Measurements from ENCODE around the gene DYNLRB1. TPM values are rescaled to one million over a fixed set of nuclear protein-coding genes. Genes with fewer than 3 reads are reported as not detected.

The DYNLRB1 gene
- total and polyA plus RNA-seq, 2 donors (not counting 1 experiment from before 2014, with no cell fraction given) = 55.3 to 120 TPM

DNA sequence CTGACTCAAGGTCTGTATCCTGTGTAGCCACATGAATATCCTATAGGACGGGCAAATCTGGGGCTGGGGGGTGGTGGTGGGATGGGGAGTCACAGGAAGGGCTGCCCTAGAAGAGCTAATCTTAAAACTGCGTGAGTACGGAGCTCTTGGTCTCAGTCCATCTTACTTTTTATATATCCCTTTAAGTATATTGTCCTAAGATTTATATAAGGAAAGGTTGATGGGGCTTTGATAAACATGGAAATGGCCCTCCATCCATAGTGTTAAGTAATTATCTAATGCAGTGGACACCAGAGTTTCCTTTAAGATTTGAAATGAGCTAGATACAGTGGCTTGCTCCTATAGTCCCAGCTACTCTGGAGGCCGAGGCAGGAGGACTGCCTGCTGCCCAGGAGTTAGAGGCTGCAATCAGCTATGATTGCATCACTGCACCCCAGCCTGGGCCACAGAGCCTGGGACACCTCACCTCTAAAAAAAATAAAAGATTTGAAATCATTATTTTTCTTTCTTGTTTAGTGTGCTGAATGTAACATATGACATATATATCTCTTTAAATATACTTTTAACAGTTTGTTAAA, 24.2 kb upstream of the DYNLRB1 start:
- intact Hi-C loops (cut with micrococcal nuclease) = no loop called here
- WGBS (ENCODE audit: insufficient coverage) = 100% methylated on average over 1 of the region's 4 CpGs
- H3K9ac ChIP-seq (ENCODE audit: low read length) = no peak overlapping the region
- no peaks in the 10 kb centered on the region for H3K27me3 Mint-ChIP-seq
- POLR2A ChIA-PET = no interaction called here
- H3K27ac Mint-ChIP-seq = no peak overlapping the region
- peaks cover 11% of the 10 kb centered on the region for H3K4me1 Mint-ChIP-seq
- no peaks in the 10 kb centered on the region for H3K9me3 ChIP-seq (ENCODE audit: control extremely low read depth in 1 of 3, control insufficient read depth in 2 of 3, insufficient read depth in 1 of 3, low read length in 2 of 3)
- H3K4me2 ChIP-seq (replicated peaks; ENCODE audit: low read depth, low read length, poor library complexity, severe bottlenecking) = no peak overlapping the region
- no peak overlapping the region for H3K4me3 Mint-ChIP-seq
- H3K36me3 ChIP-seq (replicated peaks in 1 of 2; ENCODE audit: control extremely low read depth in 1 of 2, control insufficient read depth in 1 of 2, extremely low read depth in 1 of 2, insufficient read depth in 2 of 2, low read length in 1 of 2) = peaks cover 0 to 59% of the 10 kb centered on the region in 2 experiments
- no peak for ATAC-seq (ENCODE audit: low read depth)
- no peak overlapping the region for H3K27ac ChIP-seq (ENCODE audit: low read length in 2 of 2)
- no peak overlapping the region for H3K4me3 ChIP-seq (ENCODE audit: control extremely low read depth in 1 of 5, extremely low read depth in 1 of 5, insufficient read depth in 1 of 5, low read depth in 2 of 5, low read length in 4 of 5)
- peaks cover 3% of the 10 kb centered on the region for H3K79me2 ChIP-seq (ENCODE audit: control insufficient read depth, insufficient read depth, low read length)
- H4K20me1 ChIP-seq (ENCODE audit: control insufficient read depth, insufficient read depth, low read length, poor library complexity, severe bottlenecking) = no peaks in the 10 kb centered on the region
- H3K4me1 ChIP-seq (ENCODE audit: control insufficient read depth in 2 of 2, insufficient read depth in 2 of 2, low read length in 2 of 2) = peaks cover 3 to 6% of the 10 kb centered on the region in 2 donors
- H2AFZ ChIP-seq (ENCODE audit: insufficient read depth, low read depth, low read length, poor library complexity, severe bottlenecking) = no peak overlapping the region
- DNase-seq = no peak
- H3K27me3 ChIP-seq (replicated peaks in 1 of 4; ENCODE audit: control extremely low read depth in 1 of 4, control insufficient read depth in 3 of 4, insufficient read depth in 4 of 4, low read length in 3 of 4) = no peaks in the 10 kb centered on the region
- H3K9me3 Mint-ChIP-seq (ENCODE audit: insufficient read depth) = no peaks in the 10 kb centered on the region
- no peak for TF ChIP-seq EZH2 (IDR thresholded peaks at IDR 0.05; ENCODE audit: borderline replicate concordance, insufficient read depth, low read depth, low read length, poor library complexity, severe bottlenecking)
- TF ChIP-seq, protein P1, sequence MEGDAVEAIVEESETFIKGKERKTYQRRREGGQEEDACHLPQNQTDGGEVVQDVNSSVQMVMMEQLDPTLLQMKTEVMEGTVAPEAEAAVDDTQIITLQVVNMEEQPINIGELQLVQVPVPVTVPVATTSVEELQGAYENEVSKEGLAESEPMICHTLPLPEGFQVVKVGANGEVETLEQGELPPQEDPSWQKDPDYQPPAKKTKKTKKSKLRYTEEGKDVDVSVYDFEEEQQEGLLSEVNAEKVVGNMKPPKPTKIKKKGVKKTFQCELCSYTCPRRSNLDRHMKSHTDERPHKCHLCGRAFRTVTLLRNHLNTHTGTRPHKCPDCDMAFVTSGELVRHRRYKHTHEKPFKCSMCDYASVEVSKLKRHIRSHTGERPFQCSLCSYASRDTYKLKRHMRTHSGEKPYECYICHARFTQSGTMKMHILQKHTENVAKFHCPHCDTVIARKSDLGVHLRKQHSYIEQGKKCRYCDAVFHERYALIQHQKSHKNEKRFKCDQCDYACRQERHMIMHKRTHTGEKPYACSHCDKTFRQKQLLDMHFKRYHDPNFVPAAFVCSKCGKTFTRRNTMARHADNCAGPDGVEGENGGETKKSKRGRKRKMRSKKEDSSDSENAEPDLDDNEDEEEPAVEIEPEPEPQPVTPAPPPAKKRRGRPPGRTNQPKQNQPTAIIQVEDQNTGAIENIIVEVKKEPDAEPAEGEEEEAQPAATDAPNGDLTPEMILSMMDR (IDR thresholded peaks at IDR 0.05) = no peak
- CTCF ChIA-PET = interaction anchor here (1.5 to 3.4 kb wide), 2 partner anchors 30 to 179 kb away, joined by 4 to 14 read pairs; no protein-coding TSS in a partner anchor

DNA sequence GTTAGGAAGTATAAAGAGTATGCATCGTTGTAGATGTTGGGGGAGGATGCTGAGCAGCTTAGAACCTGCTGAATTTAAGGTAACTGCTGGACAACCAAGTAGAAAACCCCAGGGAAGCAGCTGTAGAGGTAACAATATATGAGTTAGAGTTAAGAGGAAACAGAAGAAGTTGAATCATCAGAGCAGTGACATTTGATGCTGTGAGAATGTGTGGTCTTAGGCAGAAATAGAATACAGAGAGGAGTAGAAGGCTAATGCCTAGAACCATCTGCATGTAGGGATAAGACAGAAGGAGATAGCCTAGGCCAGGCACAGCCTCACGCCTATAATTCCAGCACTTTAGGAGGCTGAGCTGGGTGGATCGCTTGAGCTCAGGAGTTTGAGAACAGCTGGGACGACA, 22.6 kb upstream of the DYNLRB1 start:
- Histone ChIP-seq H4K20me1 (ENCODE audit: control insufficient read depth, insufficient read depth, low read length, poor library complexity, severe bottlenecking) (no peaks in the 10 kb centered on the region), H3K36me3 (replicated peaks in 1 of 2; ENCODE audit: control extremely low read depth in 1 of 2, control insufficient read depth in 1 of 2, extremely low read depth in 1 of 2, insufficient read depth in 2 of 2, low read length in 1 of 2) (peaks cover 0 to 67% of the 10 kb centered on the region in 2 experiments), H3K9ac (ENCODE audit: low read length) (no peak overlapping the region), H3K79me2 (ENCODE audit: control insufficient read depth, insufficient read depth, low read length) (peaks cover 10% of the 10 kb centered on the region), H3K27ac (ENCODE audit: low read length in 2 of 2) (no peak overlapping the region), H3K4me3 (ENCODE audit: control extremely low read depth in 1 of 5, extremely low read depth in 1 of 5, insufficient read depth in 1 of 5, low read depth in 2 of 5, low read length in 4 of 5) (no peak overlapping the region), H2AFZ (ENCODE audit: insufficient read depth, low read depth, low read length, poor library complexity, severe bottlenecking) (no peak overlapping the region), H3K4me2 (replicated peaks; ENCODE audit: low read depth, low read length, poor library complexity, severe bottlenecking) (no peak overlapping the region), H3K9me3 (ENCODE audit: control extremely low read depth in 1 of 3, control insufficient read depth in 2 of 3, insufficient read depth in 1 of 3, low read length in 2 of 3) (peaks cover 0 to 3% (median 1%) of the 10 kb centered on the region in 3 donors), H3K27me3 (replicated peaks in 1 of 4; ENCODE audit: control extremely low read depth in 1 of 4, control insufficient read depth in 3 of 4, insufficient read depth in 4 of 4, low read length in 3 of 4) (no peaks in the 10 kb centered on the region), H3K4me1 (ENCODE audit: control insufficient read depth in 2 of 2, insufficient read depth in 2 of 2, low read length in 2 of 2) (peaks cover 3 to 6% of the 10 kb centered on the region in 2 donors)
- POLR2A ChIA-PET = no interaction called here
- ATAC-seq (ENCODE audit: low read depth) (no peak), DNase-seq (no peak)
- H3K27ac Mint-ChIP-seq = no peak overlapping the region
- intact Hi-C loops (cut with micrococcal nuclease) = no loop called here
- TF ChIP-seq, protein P1 (IDR thresholded peaks at IDR 0.05) = no peak
- TF ChIP-seq EZH2 (IDR thresholded peaks at IDR 0.05; ENCODE audit: borderline replicate concordance, insufficient read depth, low read depth, low read length, poor library complexity, severe bottlenecking) = no peak
- WGBS (ENCODE audit: insufficient coverage) = 100% methylated on average over 4 of the region's 4 CpGs
- no peak overlapping the region for H3K4me3 Mint-ChIP-seq
- CTCF ChIA-PET = interaction anchor here (3.4 kb wide), 1 partner anchor 181 kb away, joined by 14 read pairs; no protein-coding TSS in a partner anchor
- H3K27me3 Mint-ChIP-seq = no peaks in the 10 kb centered on the region
- H3K9me3 Mint-ChIP-seq (ENCODE audit: insufficient read depth) = no peaks in the 10 kb centered on the region
- peaks cover 13% of the 10 kb centered on the region for H3K4me1 Mint-ChIP-seq

Data from B cell (primary cell).